ENCODE data around the gene NAA60.

- TF ChIP-seq CTCF (IDR thresholded peaks at IDR 0.05) (no peak), POLR2A (IDR thresholded peaks at IDR 0.05) (no peak)
These were observed 82.5 kb downstream of the NAA60 start for GRCh38 chr16:3525951-3526350.

Measured in vagina (tissue), 2 donors.